Loucy (cell line): ENCODE measurements around the gene MAP4K1.

Source experiments
- CTCF ChIP-seq: fragments of 200-600 bp; sonication (generic); conservative IDR thresholded peaks from 2 replicates; pipeline ENCODE4 v1.5.1; 2014; ENCODE audit warnings: mild to moderate bottlenecking, antibody characterized with exemption, low read length
- EZH2phosphoT487 ChIP-seq: fragments of 200-600 bp; IDR thresholded peaks from 2 replicates; pipeline ENCODE4 v1.6.1; 2018; ENCODE audit warnings: antibody characterized with exemption, mild to moderate bottlenecking, moderate library complexity, borderline replicate concordance

GRCh38 chr19:38662537-38663155, 44.9 kb upstream of the MAP4K1 start:
- no peak for TF ChIP-seq CTCF
- no peak for TF ChIP-seq EZH2phosphoT487
